Smooth muscle cell (in vitro differentiated cells): Measurements from ENCODE around the gene PKD1. TPM values are rescaled to one million over a fixed set of nuclear protein-coding genes. Genes with fewer than 3 reads are reported as not detected.

Source experiments
- DNase-seq: peaks from one replicate; lab custom pipeline; 2025; ENCODE audit not compliant: unreplicated experiment; lab: John Stamatoyannopoulos, UW
- H2AFZ ChIP-seq: fragments of 200-600 bp; sonication (generic); 2 replicates; pipeline ENCODE4 v1.6.0; 2016; ENCODE audit warnings: antibody characterized with exemption, low read depth, mild to moderate bottlenecking
- H3F3A ChIP-seq: fragments of 200-600 bp; sonication (generic); 2 replicates; pipeline ENCODE4 v1.6.0; 2017; ENCODE audit warnings: antibody characterized with exemption, low read depth
- H3K27ac ChIP-seq: fragments of 200-600 bp; sonication (generic); 2 replicates; pipeline ENCODE4 v1.5.1; 2016; ENCODE audit warnings: low read depth, mild to moderate bottlenecking
- H3K27me3 ChIP-seq: fragments of 200-600 bp; sonication (generic); 2 replicates; pipeline ENCODE4 v1.6.1; 2016; ENCODE audit warnings: low read depth, mild to moderate bottlenecking
- H3K36me3 ChIP-seq: fragments of 200-600 bp; sonication (generic); 2 replicates; pipeline ENCODE4 v1.5.1; 2016; ENCODE audit warnings: low read depth
- H3K4me1 ChIP-seq: fragments of 200-600 bp; sonication (generic); 2 replicates; pipeline ENCODE4 v1.5.1; 2016; ENCODE audit warnings: low read depth
- H3K4me2 ChIP-seq: fragments of 200-600 bp; sonication (generic); 2 replicates; pipeline ENCODE4 v1.6.0; 2016; ENCODE audit warnings: mild to moderate bottlenecking
- H3K4me3 ChIP-seq: fragments of 200-600 bp; sonication (generic); 2 replicates; pipeline ENCODE4 v1.5.1; 2016; ENCODE audit warnings: mild to moderate bottlenecking
- H3K79me2 ChIP-seq: fragments of 200-600 bp; sonication (generic); 2 replicates; pipeline ENCODE4 v1.6.0; 2016; ENCODE audit warnings: low read depth, mild to moderate bottlenecking
- H3K9ac ChIP-seq: fragments of 200-600 bp; sonication (generic); 2 replicates; pipeline ENCODE4 v1.6.0; 2016; ENCODE audit warnings: low read depth
- H3K9me3 ChIP-seq: fragments of 200-600 bp; sonication (generic); replicated peaks from 2 replicates; pipeline ENCODE4 v1.5.1; 2016; ENCODE audit warnings: low read depth
- H4K20me1 ChIP-seq: fragments of 200-600 bp; sonication (generic); 2 replicates; pipeline ENCODE4 v1.6.0; 2016; ENCODE audit warnings: low read depth
- WGBS: methylation state at CpG from one replicate; pipeline ENCODE4 v1.1.7; 2016; ENCODE audit warnings: low lambda C conversion rate; 5-methylcytosine and 5-hydroxymethylcytosine counted together
- polyA plus RNA-seq: library from polyadenylated mRNA; unstranded; fragments of >200 nt; fragmentation: Nextera tagmentation; extraction: Ambion mirVana; gene quantifications from 2 replicates; pipeline ENCODE4 v1.2.1, GENCODE V29; 2016
- total RNA-seq: library from RNA; depleted of rRNA; stranded (reverse); fragments of >200 nt; gene quantifications from 2 replicates; pipeline ENCODE4 v1.2.3, GENCODE V29; 2014
- TF ChIP-seq, protein P1 (sequence below): fragments of 200-600 bp; sonication (generic); IDR thresholded peaks from 2 replicates; pipeline ENCODE4 v1.5.1; 2017; ENCODE audit warnings: borderline replicate concordance, mild to moderate bottlenecking, antibody characterized with exemption; ENCODE audit not compliant: insufficient read depth, poor library complexity, severe bottlenecking

The PKD1 gene
- total and polyA plus RNA-seq, 2 experiments from 2014 or later, result 47.9 to 70.1 TPM

DNA sequence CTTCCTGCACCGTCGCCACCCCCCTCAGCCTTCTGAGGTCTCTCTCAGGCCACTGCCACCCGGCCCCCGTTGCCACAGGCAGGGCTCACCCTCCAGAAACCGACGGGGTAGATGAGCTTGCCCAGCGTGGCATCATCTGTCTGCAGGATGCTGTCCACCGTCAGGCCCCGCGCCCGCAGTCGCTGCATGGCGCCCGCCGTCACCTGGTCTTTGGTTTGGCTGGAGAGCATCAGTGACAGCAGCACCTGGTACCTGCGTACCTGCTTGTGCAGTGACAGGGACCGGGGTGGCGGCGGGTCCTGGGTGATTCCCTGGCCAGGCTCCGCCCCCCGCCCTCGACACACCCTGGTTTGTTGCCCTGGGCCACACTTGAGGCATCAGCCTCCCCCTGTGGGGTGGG is 91.2 kb downstream of the PKD1 start:
- no peaks in the 10 kb centered on the region for H3K27me3 ChIP-seq
- 96% methylated on average over 22 of the region's 22 CpGs for WGBS
- no peaks in the 10 kb centered on the region for H3F3A ChIP-seq
- H3K9me3 ChIP-seq, result no peaks in the 10 kb centered on the region
- peaks cover 17% of the 10 kb centered on the region for H3K79me2 ChIP-seq
- H3K4me2 ChIP-seq, result no peak overlapping the region
- no peak for DNase-seq
- H3K27ac ChIP-seq, result no peak overlapping the region
- peaks cover 3% of the 10 kb centered on the region for H4K20me1 ChIP-seq
- H2AFZ ChIP-seq, result no peak overlapping the region
- TF ChIP-seq, protein P1, sequence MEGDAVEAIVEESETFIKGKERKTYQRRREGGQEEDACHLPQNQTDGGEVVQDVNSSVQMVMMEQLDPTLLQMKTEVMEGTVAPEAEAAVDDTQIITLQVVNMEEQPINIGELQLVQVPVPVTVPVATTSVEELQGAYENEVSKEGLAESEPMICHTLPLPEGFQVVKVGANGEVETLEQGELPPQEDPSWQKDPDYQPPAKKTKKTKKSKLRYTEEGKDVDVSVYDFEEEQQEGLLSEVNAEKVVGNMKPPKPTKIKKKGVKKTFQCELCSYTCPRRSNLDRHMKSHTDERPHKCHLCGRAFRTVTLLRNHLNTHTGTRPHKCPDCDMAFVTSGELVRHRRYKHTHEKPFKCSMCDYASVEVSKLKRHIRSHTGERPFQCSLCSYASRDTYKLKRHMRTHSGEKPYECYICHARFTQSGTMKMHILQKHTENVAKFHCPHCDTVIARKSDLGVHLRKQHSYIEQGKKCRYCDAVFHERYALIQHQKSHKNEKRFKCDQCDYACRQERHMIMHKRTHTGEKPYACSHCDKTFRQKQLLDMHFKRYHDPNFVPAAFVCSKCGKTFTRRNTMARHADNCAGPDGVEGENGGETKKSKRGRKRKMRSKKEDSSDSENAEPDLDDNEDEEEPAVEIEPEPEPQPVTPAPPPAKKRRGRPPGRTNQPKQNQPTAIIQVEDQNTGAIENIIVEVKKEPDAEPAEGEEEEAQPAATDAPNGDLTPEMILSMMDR, result no peak
- H3K36me3 ChIP-seq, result no peaks in the 10 kb centered on the region
- peaks cover 13% of the 10 kb centered on the region for H3K4me1 ChIP-seq
- no peak overlapping the region for H3K4me3 ChIP-seq
- no peak overlapping the region for H3K9ac ChIP-seq

DNA sequence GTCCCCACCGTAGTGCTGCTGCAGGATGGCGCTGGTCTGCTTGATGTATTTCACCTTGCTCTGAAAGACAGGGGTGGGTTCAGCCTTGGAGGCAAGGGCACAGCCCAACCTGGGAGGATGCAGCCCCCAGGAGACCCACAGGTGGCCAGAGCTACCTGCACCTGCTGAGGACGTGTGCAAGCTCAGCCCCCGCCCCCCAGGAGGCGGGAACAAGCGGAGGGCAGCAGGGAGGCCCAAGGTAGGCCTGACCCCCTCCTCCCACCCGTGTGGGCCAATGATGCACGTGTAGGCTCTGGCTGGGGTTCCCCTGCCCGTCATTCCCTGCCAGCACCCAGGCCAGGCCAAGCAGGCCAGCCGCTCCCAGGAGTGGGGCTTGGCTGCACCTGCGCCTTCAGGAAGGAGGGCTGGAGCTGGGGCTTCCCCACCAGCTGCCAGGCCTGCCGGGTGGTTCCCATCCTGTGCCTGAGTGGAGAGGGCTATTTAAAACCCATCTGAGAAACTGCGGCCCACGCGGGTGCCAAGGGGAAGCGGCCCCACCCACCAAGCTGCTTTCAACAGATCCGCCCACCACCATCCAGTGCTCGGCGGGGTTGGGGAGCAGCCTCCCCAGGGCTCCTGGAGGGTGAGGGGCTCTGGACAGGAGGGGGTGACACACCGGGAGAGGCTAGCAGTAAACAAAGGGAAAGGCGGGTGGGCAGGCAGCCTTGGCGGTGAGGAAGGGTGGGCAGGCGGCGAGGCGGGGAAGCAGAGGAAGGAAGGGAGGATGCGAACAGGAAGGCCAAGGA is 91.8 kb downstream of the PKD1 start:
- Histone ChIP-seq H3K9me3 (no peaks in the 10 kb centered on the region), H3K4me1 (peaks cover 14% of the 10 kb centered on the region), H4K20me1 (no peaks in the 10 kb centered on the region), H3K27me3 (no peaks in the 10 kb centered on the region), H3K4me3 (no peak overlapping the region), H3K9ac (no peak overlapping the region), H3K36me3 (no peaks in the 10 kb centered on the region), H3K4me2 (no peak overlapping the region), H3K79me2 (peaks cover 11% of the 10 kb centered on the region), H3K27ac (no peak overlapping the region), H3F3A (no peaks in the 10 kb centered on the region), H2AFZ (no peak overlapping the region)
- TF ChIP-seq, protein P1, result no peak
- WGBS, result 96% methylated on average over 23 of the region's 26 CpGs
- DNase-seq, result no peak

DNA sequence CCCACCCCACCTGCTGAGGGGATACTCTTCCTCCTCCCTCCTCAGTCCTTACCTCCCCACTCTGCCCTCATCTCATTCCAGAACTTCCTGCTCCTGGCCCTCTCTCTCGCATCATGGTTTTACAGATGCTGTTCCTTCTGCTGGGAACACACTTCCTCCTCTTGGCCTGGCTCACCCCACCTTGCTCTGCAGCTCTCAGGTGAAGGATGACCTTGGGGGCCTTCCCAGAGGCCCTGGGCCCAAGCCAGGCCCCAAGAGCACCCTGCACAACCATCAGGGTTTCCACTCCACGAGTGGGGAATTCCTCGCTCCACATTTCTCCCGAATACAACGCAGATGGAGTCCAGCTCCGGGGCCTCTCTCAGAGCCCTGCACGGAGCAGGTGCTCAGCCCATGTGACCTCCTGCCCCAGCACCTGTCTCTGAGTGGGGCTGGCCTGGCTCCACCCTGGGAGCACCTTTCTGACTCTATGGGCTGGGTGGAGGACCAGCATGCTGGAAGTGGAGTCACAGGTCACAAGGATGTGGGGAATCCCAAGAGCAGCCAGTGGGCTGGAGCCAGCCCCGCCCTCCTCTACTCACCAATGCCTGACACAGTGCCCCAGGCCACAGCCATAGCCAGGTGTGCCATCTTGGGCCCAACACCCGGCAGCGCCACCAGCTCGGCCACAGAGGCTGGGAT is 92.6 kb downstream of the PKD1 start:
- TF ChIP-seq, protein P1, result no peak

More for the DNA sequence above, 92.6 kb downstream of the PKD1 start:
- Histone ChIP-seq H4K20me1 (no peaks in the 10 kb centered on the region), H3K79me2 (peaks cover 3% of the 10 kb centered on the region), H3K4me2 (no peak overlapping the region), H3F3A (no peaks in the 10 kb centered on the region), H3K4me1 (peaks cover 9% of the 10 kb centered on the region), H2AFZ (no peak overlapping the region), H3K27ac (no peak overlapping the region), H3K9ac (no peak overlapping the region), H3K9me3 (no peaks in the 10 kb centered on the region), H3K36me3 (no peaks in the 10 kb centered on the region), H3K4me3 (no peak overlapping the region), H3K27me3 (no peaks in the 10 kb centered on the region)
- 96% methylated on average over 10 of the region's 11 CpGs for WGBS
- DNase-seq, result no peak
